Measurements from ENCODE around the gene KIAA1210. TPM values are rescaled to one million over a fixed set of nuclear protein-coding genes. Genes with fewer than 3 reads are reported as not detected.

Gene KIAA1210
- total and polyA plus RNA-seq, 10 of the 15 experiments (the other 5 are each of a cell fraction or from before 2014, with no cell fraction given): 0.01 TPM; not detected in 9

GRCh38 chrX:119105826-119106225 is 21.8 kb downstream of the KIAA1210 start:
- no peak for FAIRE-seq

GRCh38 chrX:119101168-119101567 is 26.4 kb downstream of the KIAA1210 start:
- ChIA-PET CTCF (interaction anchor here (0.9 kb wide), 1 partner anchor 164 kb away, joined by 3 read pairs; no protein-coding TSS in a partner anchor), POLR2A (no interaction called here), SMC1A (ENCODE audit: uncharacterized antibody, unreplicated experiment) (interaction anchor here (0.6 to 1.3 kb wide), 3 partner anchors 18 to 226 kb away, joined by 3 to 4 read pairs (median 3); no protein-coding TSS in a partner anchor), RAD21 (ENCODE audit: unreplicated experiment) (no interaction called here)
- TF ChIP-seq ZNF217 (IDR thresholded peaks at IDR 0.05) (no peak), TCF12 (IDR thresholded peaks at IDR 0.05; ENCODE audit: low read depth, low read length) (no peak), NR2C1 (IDR thresholded peaks at IDR 0.05) (no peak), KDM1A (IDR thresholded peaks at IDR 0.05; ENCODE audit: borderline replicate concordance) (no peak), SMARCA5 (IDR thresholded peaks at IDR 0.05) (no peak), TCF3 (IDR thresholded peaks at IDR 0.05; ENCODE audit: borderline replicate concordance, insufficient read depth, low read depth, low read length) (no peak), RFX5 (IDR thresholded peaks at IDR 0.05; ENCODE audit: low read depth, low read length) (no peak), ZBTB4 (CRISPR knock-in tag; IDR thresholded peaks at IDR 0.05) (no peak)
- H3K9ac ChIP-seq (ENCODE audit: control insufficient read depth, insufficient read depth, low read length): no peak overlapping the region
- no peak for FAIRE-seq
- no peaks in the 10 kb centered on the region for H3K36me3 ChIP-seq (ENCODE audit: control insufficient read depth in 2 of 2, insufficient read depth in 2 of 2, low read length in 1 of 2)
- no peaks in the 10 kb centered on the region; the same call in 2 of the 3 replicates for H3K9me3 ChIP-seq (replicated peaks; ENCODE audit: control insufficient read depth, insufficient read depth, low read length)
- no peaks in the 10 kb centered on the region for H3K79me2 ChIP-seq (ENCODE audit: control insufficient read depth, insufficient read depth, low read length)
- no peak overlapping the region for H3K4me2 ChIP-seq (ENCODE audit: control insufficient read depth, insufficient read depth)
- in situ Hi-C loops (cut with MboI): no loop called here
- no peak overlapping the region for H3K4me3 ChIP-seq
- WGBS (ENCODE audit: insufficient coverage, insufficient replicate concordance, low lambda C conversion rate, missing lambda C conversion rate): 0% methylated on average over 1 of the region's 1 CpG
- no peak for ATAC-seq
- no TSS peak for BruUV-seq (replicated peaks)
- intact Hi-C loops (cut with micrococcal nuclease; ENCODE audit: unreplicated experiment): no loop called here
- no peaks in the 10 kb centered on the region for H3K4me1 ChIP-seq (ENCODE audit: control insufficient read depth, insufficient read depth, low read length)
- H3K27ac ChIP-seq (ENCODE audit: control insufficient read depth, insufficient read depth): no peak overlapping the region
- H3K27me3 ChIP-seq (replicated peaks in 1 of 2; ENCODE audit: control insufficient read depth in 2 of 2, insufficient read depth in 2 of 2, low read length in 1 of 2): peaks cover 0 to 3% of the 10 kb centered on the region in 2 experiments; a peak in 2 of 4 replicates
- H2AFZ ChIP-seq (ENCODE audit: control insufficient read depth, low read depth, low read length): no peak overlapping the region
- H4K20me1 ChIP-seq (ENCODE audit: control insufficient read depth, insufficient read depth): no peaks in the 10 kb centered on the region
- no peak for DNase-seq (ENCODE audit: low read depth, low spot score)

More at GRCh38 chrX:119105826-119106225, 21.8 kb downstream of the KIAA1210 start:
- Histone ChIP-seq H3K9ac (ENCODE audit: control insufficient read depth, insufficient read depth, low read length) (no peak overlapping the region), H4K20me1 (ENCODE audit: control insufficient read depth, insufficient read depth) (no peaks in the 10 kb centered on the region), H3K27ac (ENCODE audit: control insufficient read depth, insufficient read depth) (no peak overlapping the region), H3K27me3 (replicated peaks in 1 of 2; ENCODE audit: control insufficient read depth in 2 of 2, insufficient read depth in 2 of 2, low read length in 1 of 2) (peaks cover 0 to 1% of the 10 kb centered on the region in 2 experiments; a peak in 1 of 4 replicates), H3K4me2 (ENCODE audit: control insufficient read depth, insufficient read depth) (no peak overlapping the region), H3K9me3 (replicated peaks; ENCODE audit: control insufficient read depth, insufficient read depth, low read length) (no peaks in the 10 kb centered on the region; the same call in 2 of the 3 replicates), H3K79me2 (ENCODE audit: control insufficient read depth, insufficient read depth, low read length) (no peaks in the 10 kb centered on the region), H2AFZ (ENCODE audit: control insufficient read depth, low read depth, low read length) (no peak overlapping the region), H3K36me3 (ENCODE audit: control insufficient read depth in 2 of 2, insufficient read depth in 2 of 2, low read length in 1 of 2) (no peaks in the 10 kb centered on the region), H3K4me3 (no peak overlapping the region), H3K4me1 (ENCODE audit: control insufficient read depth, insufficient read depth, low read length) (no peaks in the 10 kb centered on the region)
- RAD21 ChIA-PET (ENCODE audit: unreplicated experiment): no interaction called here
- ATAC-seq (no peak), DNase-seq (ENCODE audit: low read depth, low spot score) (no peak)
- CTCF ChIA-PET: interaction anchor here (2.1 kb wide), 1 partner anchor 13 kb away, joined by 7 read pairs; no protein-coding TSS in a partner anchor
- TF ChIP-seq ZNF384 (IDR thresholded peaks at IDR 0.05; ENCODE audit: borderline replicate concordance, low read depth, low read length): no peak
- TF ChIP-seq NFXL1 (IDR thresholded peaks at IDR 0.05; ENCODE audit: borderline replicate concordance): no peak
- TF ChIP-seq LARP7 (IDR thresholded peaks at IDR 0.05): no peak
- TF ChIP-seq FOXK2 (IDR thresholded peaks at IDR 0.05): no peak
- TF ChIP-seq RELA (IDR thresholded peaks at IDR 0.05; ENCODE audit: borderline replicate concordance, partially characterized antibody): no peak
- no peak for TF ChIP-seq GATAD2B (conservative IDR thresholded peaks at IDR 0.05; ENCODE audit: low read depth)
- TF ChIP-seq BHLHE40 (IDR thresholded peaks at IDR 0.05; ENCODE audit: borderline replicate concordance in 1 of 2, low read depth in 2 of 2, low read length in 1 of 2): no peak
- no peak for TF ChIP-seq MYC (IDR thresholded peaks at IDR 0.05; ENCODE audit: insufficient read depth, insufficient read length, insufficient replicate concordance, low read length, severe bottlenecking)
- no peak for TF ChIP-seq ZNF207 (IDR thresholded peaks at IDR 0.05; ENCODE audit: borderline replicate concordance)
- no peak for TF ChIP-seq MEF2A (IDR thresholded peaks at IDR 0.05; ENCODE audit: insufficient read depth, low read depth, low read length)
- TF ChIP-seq CEBPB (IDR thresholded peaks at IDR 0.05; ENCODE audit: borderline replicate concordance in 1 of 2, low read depth in 2 of 2, low read length in 2 of 2): no peak
- TF ChIP-seq ZNF217 (IDR thresholded peaks at IDR 0.05): no peak
- TF ChIP-seq IRF4 (IDR thresholded peaks at IDR 0.05; ENCODE audit: low read depth, low read length): no peak
- TF ChIP-seq GABPA (IDR thresholded peaks at IDR 0.05; ENCODE audit: low read depth): no peak
- no peak for TF ChIP-seq EP300 (IDR thresholded peaks at IDR 0.05; ENCODE audit: borderline replicate concordance in 1 of 2, control insufficient read depth in 1 of 2, low read depth in 2 of 2, low read length in 2 of 2)
- no peak for TF ChIP-seq ZNF622 (IDR thresholded peaks at IDR 0.05)
- SMC1A ChIA-PET (ENCODE audit: uncharacterized antibody, unreplicated experiment): no interaction called here
- in situ Hi-C loops (cut with MboI): no loop called here
- POLR2A ChIA-PET: no interaction called here
- no TSS peak for BruUV-seq (replicated peaks)
- intact Hi-C loops (cut with micrococcal nuclease; ENCODE audit: unreplicated experiment): no loop called here
